Measurements from ENCODE around the gene REC8. TPM values are rescaled to one million over a fixed set of nuclear protein-coding genes. Genes with fewer than 3 reads are reported as not detected.

REC8 gene
- total RNA-seq, 4 donors from 2014 or later: 2.5 to 17.2 (median 10.2) TPM

- Histone ChIP-seq H3K4me1 (peaks cover 41% of the 10 kb centered on the region), H3K27ac (peak overlapping the region; percentile 84), H3K9me3 (no peaks in the 10 kb centered on the region), H3K27me3 (no peaks in the 10 kb centered on the region), H3K36me3 (peaks cover 24% of the 10 kb centered on the region), H3K4me3 (peak overlapping the region; percentile 96)
- whole genome bisulfite sequencing: 10% methylated on average over 8 of the region's 9 CpGs
- no peak for TF ChIP-seq POLR2AphosphoS5 (IDR thresholded peaks at IDR 0.05)
- TF ChIP-seq POLR2A (IDR thresholded peaks at IDR 0.05): no peak
- DNase-seq (ENCODE audit: low spot score in 2 of 2): no peak
These were observed 26.0 kb upstream of the REC8 start for GRCh38 chr14:24145690-24146452.

- Histone ChIP-seq H3K27ac (peak within 1 kb of the TSS; percentile 84), H3K4me3 (peak within 1 kb of the TSS; percentile 96), H3K36me3 (peaks cover 30% of the 10 kb centered on the region), H3K27me3 (no peaks in the 10 kb centered on the region), H3K4me1 (peaks cover 40% of the 10 kb centered on the region), H3K9me3 (no peaks in the 10 kb centered on the region)
- peak; percentile 95 to 96 for DNase-seq (ENCODE audit: low spot score in 2 of 2)
- TF ChIP-seq CTCF (IDR thresholded peaks at IDR 0.05) (no peak), POLR2A (IDR thresholded peaks at IDR 0.05) (no peak), POLR2AphosphoS5 (IDR thresholded peaks at IDR 0.05) (no peak), EP300 (IDR thresholded peaks at IDR 0.05) (no peak)
- 0% methylated on average over 25 of the region's 25 CpGs for WGBS
These were observed 25.4 kb upstream of the REC8 start, which contains the start of gene PSME2 for GRCh38 chr14:24146453-24146977. Gene PSME2, minus strand, starts transcription at chr14:24146610. Its CDS starts 29 bp downstream, at chr14:24146581.

GRCh38 chr14:24146978-24147760 lies 24.7 kb upstream of the REC8 start, which contains the start of gene RNF31:
Gene RNF31, plus strand, starts transcription at chr14:24147498. Its CDS starts 201 bp downstream, at chr14:24147699.
- H3K36me3 ChIP-seq: peaks cover 37% of the 10 kb centered on the region
- WGBS: 2% methylated on average over 32 of the region's 57 CpGs
- H3K9me3 ChIP-seq: no peaks in the 10 kb centered on the region
- peaks cover 37% of the 10 kb centered on the region for H3K4me1 ChIP-seq
- TF ChIP-seq CTCF (IDR thresholded peaks at IDR 0.05): no peak
- no peak for TF ChIP-seq POLR2A (IDR thresholded peaks at IDR 0.05)
- TF ChIP-seq POLR2AphosphoS5 (IDR thresholded peaks at IDR 0.05): peak in 1 of 3 donors; percentile 7
- no peak for TF ChIP-seq EP300 (IDR thresholded peaks at IDR 0.05)
- H3K27me3 ChIP-seq: no peaks in the 10 kb centered on the region
- DNase-seq (ENCODE audit: low spot score in 2 of 2): peak; percentile 99 to 100
- peak within 1 kb of the TSS; percentile 96 for H3K4me3 ChIP-seq
- H3K27ac ChIP-seq: peak within 1 kb of the TSS; percentile 84

- peak overlapping the region; percentile 84 for H3K27ac ChIP-seq
- no peak for TF ChIP-seq EP300 (IDR thresholded peaks at IDR 0.05)
- TF ChIP-seq CTCF (IDR thresholded peaks at IDR 0.05): no peak
- no peak for TF ChIP-seq POLR2A (IDR thresholded peaks at IDR 0.05)
- H3K36me3 ChIP-seq: peaks cover 44% of the 10 kb centered on the region
- WGBS: 11% methylated on average over 6 of the region's 29 CpGs
- H3K4me3 ChIP-seq: peak overlapping the region; percentile 96
- DNase-seq (ENCODE audit: low spot score in 2 of 2): no peak
- no peaks in the 10 kb centered on the region for H3K9me3 ChIP-seq
- H3K27me3 ChIP-seq: no peaks in the 10 kb centered on the region
- peaks cover 32% of the 10 kb centered on the region for H3K4me1 ChIP-seq
These were observed 24.0 kb upstream of the REC8 start for GRCh38 chr14:24147761-24148428.

- H3K36me3 ChIP-seq: peaks cover 46% of the 10 kb centered on the region
These were observed 22.4 kb upstream of the REC8 start for GRCh38 chr14:24149302-24149969.

More at GRCh38 chr14:24149302-24149969, 22.4 kb upstream of the REC8 start:
- 94% methylated on average over 3 of the region's 3 CpGs for WGBS
- no peak for DNase-seq (ENCODE audit: low spot score in 2 of 2)
- Histone ChIP-seq H3K27ac (no peak overlapping the region), H3K4me1 (peaks cover 32% of the 10 kb centered on the region), H3K27me3 (no peaks in the 10 kb centered on the region), H3K4me3 (no peak overlapping the region), H3K9me3 (no peaks in the 10 kb centered on the region)
- TF ChIP-seq POLR2A (IDR thresholded peaks at IDR 0.05) (no peak), POLR2AphosphoS5 (IDR thresholded peaks at IDR 0.05) (no peak), EP300 (IDR thresholded peaks at IDR 0.05) (no peak), CTCF (IDR thresholded peaks at IDR 0.05) (no peak)

Data from suprapubic skin (tissue), 4 donors.